HepG2 (cell line): Measurements from ENCODE around the gene DENND10. TPM values are rescaled to one million over a fixed set of nuclear protein-coding genes. Genes with fewer than 3 reads are reported as not detected.

Experiments used
- ARNT2 ChIP-seq: sonication (generic); formaldehyde crosslinking; IDR thresholded peaks from 2 replicates; pipeline ENCODE4 v1.8.0; 2022; ENCODE audit warnings: mild to moderate bottlenecking, low read depth, missing genetic modification reagents, moderate library complexity
- BHLHE40 ChIP-seq: IDR thresholded peaks from 2 replicates; pipeline ENCODE4 v1.6.1; 2011; ENCODE audit warnings: low read length, improper control_type of control experiment
- CBX5 ChIP-seq: sonication (generic); formaldehyde crosslinking; IDR thresholded peaks from 2 replicates; pipeline ENCODE4 v1.4.0; 2020; ENCODE audit warnings: missing genetic modification reagents, borderline replicate concordance
- CHD4 ChIP-seq: fragments of 200-600 bp; sonication (generic); IDR thresholded peaks from 2 replicates; pipeline ENCODE4 v1.7.0; 2017; ENCODE audit warnings: mild to moderate bottlenecking, low read length, borderline replicate concordance
- CREB1 ChIP-seq, 2 experiments: fragments of 450-650 bp in 1 of 2; IDR thresholded peaks; 2 replicates each; pipeline ENCODE4 v1.6.1; 2016 to 2017; ENCODE audit warnings: control low read depth in 1 of 2, mild to moderate bottlenecking in 1 of 2, missing compliant biosample characterization in 1 of 2, missing genetic modification characterization in 1 of 2
- EP300 ChIP-seq, 3 experiments: sonication (generic) in 1 of 3; formaldehyde crosslinking in 1 of 3; IDR thresholded peaks; 2 replicates each; pipeline versions ENCODE4 v1.5.1 to v1.6.1; 2011 to 2020; ENCODE audit warnings: low read depth in 2 of 3, low read length in 2 of 3, borderline replicate concordance in 1 of 3, improper control_type of control experiment in 1 of 3, mild to moderate bottlenecking in 1 of 3, missing genetic modification reagents in 1 of 3, moderate library complexity in 1 of 3
- GABPB1 ChIP-seq: IDR thresholded peaks from 2 replicates; pipeline ENCODE4 v1.6.1; 2016; ENCODE audit warnings: mild to moderate bottlenecking, missing genetic modification reagents, moderate library complexity, missing compliant biosample characterization
- GATAD2A ChIP-seq: IDR thresholded peaks from 2 replicates; pipeline ENCODE4 v1.6.1; 2016
- MED8 ChIP-seq: sonication (generic); formaldehyde crosslinking; IDR thresholded peaks from 2 replicates; pipeline ENCODE4 v1.8.1; 2023; ENCODE audit warnings: mild to moderate bottlenecking, missing genetic modification reagents; ENCODE audit not compliant: insufficient replicate concordance
- MLLT10 ChIP-seq: sonication (generic); formaldehyde crosslinking; IDR thresholded peaks from 2 replicates; pipeline ENCODE4 v1.4.0; 2020; ENCODE audit warnings: missing genetic modification reagents
- NR1H2 ChIP-seq: sonication (generic); formaldehyde crosslinking; IDR thresholded peaks from 2 replicates; pipeline ENCODE4 v1.8.1; 2022; ENCODE audit warnings: low read depth, missing genetic modification reagents, borderline replicate concordance
- RBM39 ChIP-seq: fragments of 200-400 bp; formaldehyde crosslinking; IDR thresholded peaks from one replicate; pipeline ENCODE4 v1.6.1; 2018; ENCODE audit warnings: antibody characterized with exemption, mild to moderate bottlenecking, low read depth, low read length; ENCODE audit not compliant: poor library complexity, severe bottlenecking
- RELA ChIP-seq: sonication (generic); formaldehyde crosslinking; IDR thresholded peaks from 2 replicates; pipeline ENCODE4 v1.4.0; 2020; ENCODE audit warnings: missing genetic modification reagents
- SRF ChIP-seq: IDR thresholded peaks from 2 replicates; pipeline ENCODE4 v1.6.1; 2011; ENCODE audit warnings: mild to moderate bottlenecking, low read depth, low read length, moderate library complexity
- ZNF207 ChIP-seq: fragments of 450-650 bp; IDR thresholded peaks from 2 replicates; pipeline ENCODE4 v1.6.1; 2016; ENCODE audit warnings: antibody characterized with exemption, borderline replicate concordance
- ZNF264 ChIP-seq: sonication (generic); formaldehyde crosslinking; IDR thresholded peaks from 2 replicates; pipeline ENCODE4 v1.4.0; 2020; ENCODE audit warnings: missing genetic modification reagents
- ZNF33A ChIP-seq: sonication (generic); formaldehyde crosslinking; IDR thresholded peaks from 2 replicates; pipeline ENCODE4 v1.5.1; 2020; ENCODE audit warnings: missing genetic modification reagents, mild to moderate bottlenecking, moderate library complexity, borderline replicate concordance
- ZNF577 ChIP-seq: sonication (generic); formaldehyde crosslinking; IDR thresholded peaks from 2 replicates; pipeline ENCODE4 v1.4.0; 2020; ENCODE audit warnings: mild to moderate bottlenecking, low read depth, missing genetic modification reagents, borderline replicate concordance
- polyA plus RNA-seq, 8 experiments: library from polyadenylated mRNA; depleted of rRNA in 3 of 8; stranded (reverse) in 7 of 8; unstranded in 1 of 8; fragments of >200 nt; fragmentation: Illumina TruSeq in 4 of 8; extraction: Trizol in 4 of 8; gene quantifications; 2 replicates each; pipeline versions ENCODE4 v1.2.1 to v1.2.3, GENCODE V29; 2011 to 2016; ENCODE audit warnings: low read depth in 4 of 8, missing spikeins in 1 of 8, mixed read lengths in 1 of 8; ENCODE audit not compliant: insufficient read depth in 1 of 8
- total RNA-seq, 5 experiments: library from RNA; depleted of rRNA; stranded (reverse); fragments of >200 nt; fragmentation: Illumina TruSeq; extraction: Trizol; gene quantifications; 2 replicates each; pipeline ENCODE4 v1.2.3, GENCODE V29; 2016; ENCODE audit warnings: low read depth in 1 of 5
- TF ChIP-seq, protein P1 (sequence below): sonication (generic); formaldehyde crosslinking; IDR thresholded peaks from 2 replicates; pipeline ENCODE4 v1.8.0; 2022; ENCODE audit warnings: mild to moderate bottlenecking, missing genetic modification reagents, moderate library complexity
- TF ChIP-seq, protein P2 (sequence below): IDR thresholded peaks from 2 replicates; pipeline ENCODE4 v1.6.1; 2012; ENCODE audit warnings: inconsistent platforms
- TF ChIP-seq, protein P3 (sequence below): sonication (generic); formaldehyde crosslinking; IDR thresholded peaks from 2 replicates; pipeline ENCODE4 v1.5.0; 2020; ENCODE audit warnings: missing genetic modification reagents
- TF ChIP-seq, protein P4 (sequence below), 2 experiments: sonication (generic) in 1 of 2; formaldehyde crosslinking in 1 of 2; IDR thresholded peaks; 2 replicates each; pipeline versions ENCODE4 v1.5.1 to v1.6.1; 2011 to 2020; ENCODE audit warnings: borderline replicate concordance in 1 of 2, low read depth in 1 of 2, low read length in 1 of 2, mild to moderate bottlenecking in 1 of 2, missing genetic modification reagents in 1 of 2, moderate library complexity in 1 of 2
- TF ChIP-seq, protein P5 (sequence below): sonication (generic); formaldehyde crosslinking; IDR thresholded peaks from 2 replicates; pipeline ENCODE4 v1.5.0; 2020; ENCODE audit warnings: missing genetic modification reagents

Gene DENND10
- total and polyA plus RNA-seq, 2 of the 13 experiments (the other 11 are each of a cell fraction or from before 2014, with no cell fraction given), result 43.7 to 78.8 TPM

DNA sequence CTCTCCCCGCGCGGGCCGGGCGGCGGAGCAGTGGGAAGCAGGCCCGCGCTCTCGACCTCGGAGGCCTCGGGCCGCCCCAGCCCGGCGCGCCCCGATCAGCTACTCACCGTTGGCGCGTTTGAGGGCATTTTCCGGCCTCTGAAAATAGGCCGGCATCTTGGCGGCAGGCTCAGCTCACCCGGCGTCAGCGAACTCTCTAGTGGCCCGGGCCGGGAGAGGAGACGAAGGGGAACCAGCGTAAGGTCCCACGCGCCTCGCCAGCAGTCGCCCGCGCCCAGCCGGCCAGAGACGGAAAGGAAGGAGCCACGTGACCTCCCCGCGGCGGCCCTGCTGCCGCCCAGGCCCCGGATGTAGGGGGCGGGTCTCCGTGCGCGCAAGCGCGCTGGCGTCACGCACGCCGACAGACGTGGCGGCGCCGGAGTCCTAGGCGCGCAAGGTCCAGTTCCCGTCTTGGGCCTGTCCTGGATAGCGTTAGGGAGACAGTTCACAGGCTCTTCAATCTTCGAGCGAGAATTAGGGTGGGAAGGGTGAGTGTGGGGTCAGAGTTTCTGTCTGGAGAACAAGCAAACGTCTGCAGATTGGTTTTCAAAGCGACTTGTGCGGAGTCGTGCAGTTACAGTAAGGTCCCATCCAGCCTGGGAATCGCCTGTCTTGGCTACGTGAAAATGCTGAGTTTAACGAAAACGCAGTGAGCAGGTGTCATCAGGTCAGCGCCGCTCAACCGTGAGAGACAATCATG is 23.2 kb upstream of the DENND10 start, which contains the start of gene EIF3A (continued):
- TF ChIP-seq, protein P1, sequence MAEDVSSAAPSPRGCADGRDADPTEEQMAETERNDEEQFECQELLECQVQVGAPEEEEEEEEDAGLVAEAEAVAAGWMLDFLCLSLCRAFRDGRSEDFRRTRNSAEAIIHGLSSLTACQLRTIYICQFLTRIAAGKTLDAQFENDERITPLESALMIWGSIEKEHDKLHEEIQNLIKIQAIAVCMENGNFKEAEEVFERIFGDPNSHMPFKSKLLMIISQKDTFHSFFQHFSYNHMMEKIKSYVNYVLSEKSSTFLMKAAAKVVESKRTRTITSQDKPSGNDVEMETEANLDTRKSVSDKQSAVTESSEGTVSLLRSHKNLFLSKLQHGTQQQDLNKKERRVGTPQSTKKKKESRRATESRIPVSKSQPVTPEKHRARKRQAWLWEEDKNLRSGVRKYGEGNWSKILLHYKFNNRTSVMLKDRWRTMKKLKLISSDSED (CRISPR knock-in tag), result no peak
- TF ChIP-seq CHD4 (no peak), ZNF33A (CRISPR knock-in tag) (no peak), ZNF577 (no peak), MLLT10 (CRISPR knock-in tag) (no peak), ZNF207 (no peak), ARNT2 (CRISPR knock-in tag) (0 out of 2 replicates have a peak, but pooled peaks have one; percentile 27), EP300 (IDR thresholded peaks at IDR 0.05; ENCODE audit: low read depth in 2 of 2, low read length in 2 of 2) (no peak), EP300 (CRISPR knock-in tag; IDR thresholded peaks at IDR 0.05; ENCODE audit: borderline replicate concordance) (0 out of 2 replicates have a peak, but pooled peaks have one; percentile 11), NR1H2 (CRISPR knock-in tag) (no peak), RELA (CRISPR knock-in tag) (no peak), CREB1 (IDR thresholded peaks at IDR 0.05) (peak; percentile 63), CREB1 (CRISPR knock-in tag; IDR thresholded peaks at IDR 0.05) (peak; percentile 74), ZNF264 (CRISPR knock-in tag) (no peak), MED8 (peak; percentile 83), GATAD2A (peak; percentile 40; the same call in 1 of the 2 replicates), BHLHE40 (peak; percentile 83), RBM39 (peak; percentile 69), GABPB1 (CRISPR knock-in tag) (peak; percentile 88), SRF (no peak), CBX5 (no peak)
- TF ChIP-seq, protein P2, sequence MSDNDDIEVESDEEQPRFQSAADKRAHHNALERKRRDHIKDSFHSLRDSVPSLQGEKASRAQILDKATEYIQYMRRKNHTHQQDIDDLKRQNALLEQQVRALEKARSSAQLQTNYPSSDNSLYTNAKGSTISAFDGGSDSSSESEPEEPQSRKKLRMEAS, result peak; percentile 96
- TF ChIP-seq, protein P3, sequence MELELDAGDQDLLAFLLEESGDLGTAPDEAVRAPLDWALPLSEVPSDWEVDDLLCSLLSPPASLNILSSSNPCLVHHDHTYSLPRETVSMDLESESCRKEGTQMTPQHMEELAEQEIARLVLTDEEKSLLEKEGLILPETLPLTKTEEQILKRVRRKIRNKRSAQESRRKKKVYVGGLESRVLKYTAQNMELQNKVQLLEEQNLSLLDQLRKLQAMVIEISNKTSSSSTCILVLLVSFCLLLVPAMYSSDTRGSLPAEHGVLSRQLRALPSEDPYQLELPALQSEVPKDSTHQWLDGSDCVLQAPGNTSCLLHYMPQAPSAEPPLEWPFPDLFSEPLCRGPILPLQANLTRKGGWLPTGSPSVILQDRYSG (CRISPR knock-in tag), result peak; percentile 61; the same call in 1 of the 2 replicates
- TF ChIP-seq, protein P4, sequence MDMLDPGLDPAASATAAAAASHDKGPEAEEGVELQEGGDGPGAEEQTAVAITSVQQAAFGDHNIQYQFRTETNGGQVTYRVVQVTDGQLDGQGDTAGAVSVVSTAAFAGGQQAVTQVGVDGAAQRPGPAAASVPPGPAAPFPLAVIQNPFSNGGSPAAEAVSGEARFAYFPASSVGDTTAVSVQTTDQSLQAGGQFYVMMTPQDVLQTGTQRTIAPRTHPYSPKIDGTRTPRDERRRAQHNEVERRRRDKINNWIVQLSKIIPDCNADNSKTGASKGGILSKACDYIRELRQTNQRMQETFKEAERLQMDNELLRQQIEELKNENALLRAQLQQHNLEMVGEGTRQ (IDR thresholded peaks at IDR 0.05; ENCODE audit: low read depth, low read length), result peak; percentile 90
- TF ChIP-seq, protein P4 (CRISPR knock-in tag; IDR thresholded peaks at IDR 0.05; ENCODE audit: borderline replicate concordance), result peak; percentile 89; the same call in 1 of the 2 replicates
- TF ChIP-seq, protein P5, sequence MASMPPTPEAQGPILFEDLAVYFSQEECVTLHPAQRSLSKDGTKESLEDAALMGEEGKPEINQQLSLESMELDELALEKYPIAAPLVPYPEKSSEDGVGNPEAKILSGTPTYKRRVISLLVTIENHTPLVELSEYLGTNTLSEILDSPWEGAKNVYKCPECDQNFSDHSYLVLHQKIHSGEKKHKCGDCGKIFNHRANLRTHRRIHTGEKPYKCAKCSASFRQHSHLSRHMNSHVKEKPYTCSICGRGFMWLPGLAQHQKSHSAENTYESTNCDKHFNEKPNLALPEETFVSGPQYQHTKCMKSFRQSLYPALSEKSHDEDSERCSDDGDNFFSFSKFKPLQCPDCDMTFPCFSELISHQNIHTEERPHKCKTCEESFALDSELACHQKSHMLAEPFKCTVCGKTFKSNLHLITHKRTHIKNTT (CRISPR knock-in tag), result no peak
